GM23248 (cell line): ENCODE results near the gene METTL9. TPM values are rescaled to one million over a fixed set of nuclear protein-coding genes. Genes with fewer than 3 reads are reported as not detected.

ENCODE experiments used
- DNase-seq: peaks from one replicate; pipeline ENCODE4 v3.0.0-alpha.2; 2015
- H2AFZ ChIP-seq: fragments of 200-600 bp; sonication (generic); 2 replicates; pipeline ENCODE4 v1.6.1; 2016; ENCODE audit warnings: antibody characterized with exemption
- H3F3A ChIP-seq: fragments of 200-600 bp; sonication (generic); 2 replicates; pipeline ENCODE4 v1.6.1; 2016; ENCODE audit warnings: mild to moderate bottlenecking, antibody characterized with exemption, mixed run types; ENCODE audit not compliant: insufficient read depth
- H3K27ac ChIP-seq: fragments of 200-600 bp; sonication (generic); 2 replicates; pipeline ENCODE4 v1.5.1; 2016; ENCODE audit warnings: mild to moderate bottlenecking
- H3K27me3 ChIP-seq: fragments of 200-600 bp; sonication (generic); replicated peaks from 2 replicates; pipeline ENCODE4 v1.6.1; 2016; ENCODE audit warnings: mild to moderate bottlenecking; ENCODE audit not compliant: insufficient read depth
- H3K36me3 ChIP-seq: fragments of 200-600 bp; sonication (generic); 2 replicates; pipeline ENCODE4 v1.6.1; 2016; ENCODE audit warnings: low read depth, mild to moderate bottlenecking
- H3K4me1 ChIP-seq: fragments of 200-600 bp; sonication (generic); 2 replicates; pipeline ENCODE4 v1.6.1; 2016; ENCODE audit warnings: mild to moderate bottlenecking; ENCODE audit not compliant: insufficient read depth
- H3K4me2 ChIP-seq: fragments of 200-600 bp; sonication (generic); one replicate; pipeline ENCODE4 v1.6.1; 2016; ENCODE audit warnings: mild to moderate bottlenecking; ENCODE audit not compliant: unreplicated experiment
- H3K4me3 ChIP-seq: fragments of 200-600 bp; sonication (generic); 2 replicates; pipeline ENCODE4 v1.5.1; 2016; ENCODE audit warnings: mild to moderate bottlenecking
- H3K79me2 ChIP-seq: fragments of 200-600 bp; sonication (generic); 2 replicates; pipeline ENCODE4 v1.6.1; 2016; ENCODE audit warnings: mild to moderate bottlenecking; ENCODE audit not compliant: insufficient read depth
- H3K9ac ChIP-seq: fragments of 200-600 bp; sonication (generic); 2 replicates; pipeline ENCODE4 v1.6.1; 2016; ENCODE audit warnings: mild to moderate bottlenecking
- H3K9me2 ChIP-seq: fragments of 200-600 bp; sonication (generic); 2 replicates; pipeline ENCODE4 v1.6.1; 2016; ENCODE audit warnings: mixed run types, mild to moderate bottlenecking, moderate library complexity; ENCODE audit not compliant: insufficient read depth
- H3K9me3 ChIP-seq: fragments of 200-600 bp; sonication (generic); one replicate; pipeline ENCODE4 v1.6.1; 2017; ENCODE audit warnings: low read depth
- H4K20me1 ChIP-seq: fragments of 200-600 bp; sonication (generic); 2 replicates; pipeline ENCODE4 v1.6.0; 2016; ENCODE audit not compliant: insufficient read depth
- EZH2 ChIP-seq: fragments of 200-600 bp; sonication (generic); IDR thresholded peaks from 2 replicates; pipeline ENCODE4 v1.6.1; 2018; ENCODE audit warnings: antibody characterized with exemption, mild to moderate bottlenecking; ENCODE audit not compliant: insufficient read depth, poor library complexity, severe bottlenecking
- EZH2phosphoT487 ChIP-seq: fragments of 200-600 bp; sonication (generic); IDR thresholded peaks from 2 replicates; pipeline ENCODE4 v1.6.1; 2018; ENCODE audit warnings: antibody characterized with exemption, moderate library complexity, mild to moderate bottlenecking, low read depth; ENCODE audit not compliant: insufficient read depth
- whole genome bisulfite sequencing, 2 experiments: methylation state at CpG; one replicate each; pipeline ENCODE4 v1.1.6; 2015 to 2017; ENCODE audit warnings: low lambda C conversion rate in 2 of 2, low coverage in 1 of 2; ENCODE audit errors: missing lambda C conversion rate in 2 of 2; 5-methylcytosine and 5-hydroxymethylcytosine counted together
- in situ Hi-C: fragments of 300-500 bp; cut with MboI; formaldehyde crosslinking; loops from 2 replicates; pipeline ENCODE4 v1.15.0; 2020
- polyA plus RNA-seq: library from polyadenylated mRNA; unstranded; fragments of >200 nt; fragmentation: Nextera tagmentation; extraction: Ambion mirVana; gene quantifications from 2 replicates; pipeline ENCODE4 v1.2.1, GENCODE V29; 2016
- total RNA-seq: library from RNA; depleted of rRNA; stranded (reverse); fragments of >200 nt; shearing (Covaris generic); gene quantifications from 2 replicates; pipeline ENCODE4 v1.2.3, GENCODE V29; 2014

Gene METTL9
- total and polyA plus RNA-seq, 2 experiments from 2014 or later, result 273 to 326 TPM

GRCh38 chr16:21638573-21638975, 39.2 kb downstream of the METTL9 start:
- Histone ChIP-seq H3K27me3 (no peaks in the 10 kb centered on the region), H3K9ac (peak overlapping the region; percentile 66), H3K79me2 (peaks cover 91% of the 10 kb centered on the region), H3K36me3 (no peaks in the 10 kb centered on the region), H2AFZ (no peak overlapping the region), H3K9me3 (no peaks in the 10 kb centered on the region), H3K4me1 (peaks cover 58% of the 10 kb centered on the region), H3K27ac (peak overlapping the region; percentile 83), H3K4me3 (peak overlapping the region; percentile 57), H3K9me2 (no peaks in the 10 kb centered on the region), H3F3A (peaks cover 51% of the 10 kb centered on the region), H3K4me2 (peak overlapping the region; percentile 79), H4K20me1 (no peaks in the 10 kb centered on the region)
- in situ Hi-C loops, result loop anchor here (5.0 kb wide), 1 partner anchor 51 kb away; no protein-coding TSS in a partner anchor
- 18 to 22% methylated on average over 4 of the region's 4 CpGs for WGBS, 2 experiments
- DNase-seq, result peak; percentile 92
- TF ChIP-seq EZH2phosphoT487 (no peak), EZH2 (no peak)

- Histone ChIP-seq H3K9me2 (no peaks in the 10 kb centered on the region), H3K9me3 (no peaks in the 10 kb centered on the region), H4K20me1 (no peaks in the 10 kb centered on the region), H3K4me1 (peaks cover 52% of the 10 kb centered on the region), H3K27ac (peak overlapping the region; percentile 83), H3K27me3 (no peaks in the 10 kb centered on the region), H3K79me2 (peaks cover 91% of the 10 kb centered on the region), H3K36me3 (no peaks in the 10 kb centered on the region), H3K4me3 (peak overlapping the region; percentile 57), H2AFZ (no peak overlapping the region), H3F3A (peaks cover 51% of the 10 kb centered on the region), H3K9ac (peak overlapping the region; percentile 66), H3K4me2 (peak overlapping the region; percentile 79)
- no peak for TF ChIP-seq EZH2
- no peak for TF ChIP-seq EZH2phosphoT487
- in situ Hi-C loops, result loop anchor here (5.0 kb wide), 1 partner anchor 52 kb away; no protein-coding TSS in a partner anchor
- no peak for DNase-seq
- 93 to 94% methylated on average over 2 of the region's 2 CpGs for WGBS, 2 experiments
Observed at GRCh38 chr16:21639493-21639892, 40.1 kb downstream of the METTL9 start.

- peak; percentile 39 for DNase-seq
Observed at GRCh38 chr16:21641916-21642315, 42.5 kb downstream of the METTL9 start.

GRCh38 chr16:21642861-21643260, 43.5 kb downstream of the METTL9 start:
- Histone ChIP-seq H3F3A (peaks cover 42% of the 10 kb centered on the region), H3K9ac (no peak overlapping the region), H3K27me3 (no peaks in the 10 kb centered on the region), H3K9me2 (no peaks in the 10 kb centered on the region), H3K4me1 (peaks cover 69% of the 10 kb centered on the region), H2AFZ (no peak overlapping the region), H3K36me3 (no peaks in the 10 kb centered on the region), H3K4me3 (no peak overlapping the region), H3K9me3 (no peaks in the 10 kb centered on the region), H3K4me2 (no peak overlapping the region), H3K79me2 (peaks cover 91% of the 10 kb centered on the region), H3K27ac (peak overlapping the region; percentile 45; the same call in 1 of the 2 replicates), H4K20me1 (no peaks in the 10 kb centered on the region)
- 73 to 74% methylated on average over 7 of the region's 7 CpGs for WGBS, 2 experiments
- in situ Hi-C loops, result no loop called here
- DNase-seq, result no peak
- TF ChIP-seq EZH2 (no peak), EZH2phosphoT487 (no peak)

More at GRCh38 chr16:21641916-21642315, 42.5 kb downstream of the METTL9 start:
- Histone ChIP-seq H3K4me2 (peak overlapping the region; percentile 45), H3K9me2 (no peaks in the 10 kb centered on the region), H3K27me3 (no peaks in the 10 kb centered on the region), H2AFZ (peak overlapping the region; percentile 39; the same call in 1 of the 2 replicates), H3K9me3 (no peaks in the 10 kb centered on the region), H4K20me1 (no peaks in the 10 kb centered on the region), H3K27ac (peak overlapping the region; percentile 45), H3K79me2 (peaks cover 91% of the 10 kb centered on the region), H3K4me1 (peaks cover 71% of the 10 kb centered on the region), H3K36me3 (no peaks in the 10 kb centered on the region), H3K9ac (peak overlapping the region; percentile 20), H3K4me3 (no peak overlapping the region), H3F3A (peaks cover 51% of the 10 kb centered on the region)
- WGBS, 2 experiments, result 32 to 37% methylated on average over 6 of the region's 6 CpGs
- in situ Hi-C loops, result no loop called here
- TF ChIP-seq EZH2phosphoT487, result no peak
- TF ChIP-seq EZH2, result no peak
